Hematopoietic multipotent progenitor cell treated with erythropoietin and hydrocortisone succinate and interleukin-3 and kit ligand, for 17 days (in vitro differentiated cells): ENCODE results near the gene CCDC97.
A peak's percentile ranks its signal among the peaks of the same experiment; 100 is the strongest.
"Not testable (repeated sequence)": the region's sequence is repeated elsewhere in the genome, so short reads cannot be mapped to it uniquely, and the experiment has no call there.

ENCODE experiments used
- DNase-seq: peaks from one replicate; pipeline ENCODE4 v3.0.0-alpha.2; 2015; ENCODE audit warnings: low spot score

Gene CCDC97

DNA sequence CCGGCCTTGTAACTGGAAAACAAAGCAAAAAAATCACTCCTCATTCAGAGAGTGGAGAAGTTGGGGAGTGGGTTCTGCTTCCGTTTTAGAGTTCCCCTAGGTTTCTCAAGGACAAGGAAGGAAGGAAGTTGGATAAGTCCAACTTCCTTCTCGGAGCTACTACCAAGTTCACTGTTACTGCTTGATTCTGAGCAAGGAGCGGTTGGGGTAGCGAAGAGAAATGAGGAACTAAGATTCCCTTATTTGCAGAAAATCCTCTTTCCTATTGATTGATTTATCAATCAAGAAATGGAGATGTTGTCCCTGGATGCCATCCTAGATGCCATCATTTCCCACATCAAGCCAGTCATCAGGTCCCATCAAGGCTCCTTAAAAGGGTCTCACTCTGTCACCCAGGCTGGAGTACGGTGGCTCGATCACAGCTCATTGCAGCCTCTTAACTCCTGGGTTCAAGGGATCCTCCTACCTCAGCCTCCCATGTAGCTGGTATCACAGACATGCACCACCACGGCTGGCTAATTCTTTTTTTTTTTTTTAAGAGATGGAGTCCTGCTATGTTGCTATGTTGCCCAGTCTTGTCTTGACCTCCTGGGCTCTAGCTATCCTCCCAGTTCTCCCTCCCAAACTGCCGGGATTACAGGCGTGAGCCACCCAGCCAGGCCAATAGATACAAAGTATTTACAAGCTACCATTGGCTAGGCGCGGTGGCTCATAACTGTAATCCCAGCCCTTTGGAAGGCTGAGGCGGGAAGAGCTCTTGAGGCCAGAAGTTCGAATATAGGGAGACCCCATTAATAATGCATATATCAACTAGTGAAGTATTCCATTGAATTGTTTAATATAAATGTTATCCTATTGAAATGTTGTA is 54.8 kb downstream of the CCDC97 start:
- no peak for DNase-seq

DNA sequence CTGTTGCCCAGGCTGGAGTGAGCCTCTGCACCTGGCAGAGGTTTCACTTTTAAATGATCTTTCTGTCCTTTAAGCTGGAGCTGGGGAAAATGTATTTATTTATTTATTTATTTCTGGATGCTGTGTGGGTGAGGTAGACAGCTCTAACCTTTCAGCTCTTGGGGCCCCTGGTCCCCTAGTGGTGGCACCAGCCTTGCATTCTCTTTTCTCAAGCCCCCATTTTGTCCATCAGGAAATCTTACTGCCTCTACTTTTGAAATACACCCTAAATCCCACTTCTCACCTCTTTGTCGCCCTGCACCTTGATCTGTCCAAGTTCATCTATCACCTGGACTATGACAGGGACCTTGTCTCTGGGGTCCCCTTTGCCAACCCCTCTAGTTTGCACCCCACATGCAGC is 56.1 kb downstream of the CCDC97 start:
- DNase-seq: no peak

DNA sequence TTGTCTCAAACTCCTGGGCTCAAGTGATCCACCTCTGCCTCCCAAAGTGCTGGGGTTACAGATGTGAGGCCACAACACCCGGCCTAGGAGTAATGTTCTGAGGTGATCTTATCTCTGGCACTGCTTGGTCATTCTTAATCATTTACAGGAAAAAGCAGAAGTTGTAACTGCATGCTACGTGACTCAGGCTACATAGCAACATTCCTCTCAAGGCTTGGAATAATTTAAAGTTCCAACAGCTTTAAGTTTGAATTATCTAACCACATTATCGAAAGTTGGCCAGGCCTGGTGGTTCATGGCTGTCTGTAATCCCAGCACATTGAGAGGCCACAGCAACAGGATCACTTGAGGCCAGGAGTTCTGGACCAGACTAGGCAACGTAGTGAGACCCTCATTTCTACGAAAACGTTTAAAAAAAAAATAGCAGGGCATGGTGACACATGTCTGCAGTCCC is 57.9 kb downstream of the CCDC97 start:
- peak; percentile 56 for DNase-seq

DNA sequence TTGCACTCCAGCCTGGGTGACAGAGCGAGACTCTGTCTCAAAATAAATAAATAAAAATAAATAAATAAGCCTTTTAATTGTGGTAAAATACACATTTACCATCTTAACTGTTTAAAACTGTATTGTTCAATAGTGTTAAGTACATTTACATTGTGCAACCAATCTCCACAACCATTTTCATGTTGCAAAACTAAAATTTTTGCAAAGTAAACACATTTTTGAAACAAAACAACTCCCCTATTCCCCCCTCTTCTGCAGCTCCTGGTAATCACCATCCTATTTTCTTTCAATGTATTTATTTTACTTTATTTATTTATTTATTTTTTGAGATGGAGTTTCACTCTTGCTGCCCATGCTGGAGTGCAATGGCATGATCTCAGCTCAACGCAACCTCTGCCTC is 59.8 kb downstream of the CCDC97 start:
- no peak for DNase-seq

DNA sequence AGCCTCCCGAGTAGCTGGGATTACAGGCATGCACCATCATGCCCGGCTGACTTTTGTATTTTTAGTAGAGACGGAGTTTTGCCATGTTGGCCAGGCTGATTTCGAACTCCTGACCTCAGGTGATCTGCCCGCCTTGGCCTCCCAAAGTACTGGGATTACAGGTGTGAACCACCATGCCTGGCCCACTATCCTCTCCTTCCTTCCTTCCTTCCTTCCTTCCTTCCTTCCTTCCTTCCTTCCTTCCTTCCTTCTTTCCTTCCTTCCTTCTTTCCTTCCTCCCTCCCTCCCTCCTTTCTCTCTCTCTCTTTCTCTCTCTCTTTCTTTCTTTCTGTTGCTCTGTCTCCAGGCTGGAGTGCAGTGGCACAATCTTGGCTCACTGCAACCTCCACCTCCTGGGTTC is 61.1 kb downstream of the CCDC97 start:
- not testable (repeated sequence) for DNase-seq

DNA sequence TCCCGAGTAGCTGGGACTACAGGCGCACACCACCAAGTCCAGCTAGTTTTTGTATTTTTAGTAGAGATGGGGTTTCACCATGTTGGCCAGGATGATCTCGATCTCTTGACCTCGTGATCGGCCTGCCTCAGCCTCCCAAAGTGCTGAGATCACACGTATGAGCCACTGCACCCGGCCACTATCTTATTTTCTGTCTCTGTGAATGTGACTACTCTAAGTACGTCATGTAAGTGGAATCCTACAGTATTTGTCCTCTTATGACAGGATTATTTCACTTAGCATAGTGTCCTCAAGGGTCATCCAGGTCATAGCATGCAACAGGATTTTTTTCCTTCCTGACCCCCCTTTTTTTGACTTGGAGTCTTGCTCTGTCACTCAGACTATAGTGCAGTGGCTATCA is 61.6 kb downstream of the CCDC97 start:
- no peak for DNase-seq

DNA sequence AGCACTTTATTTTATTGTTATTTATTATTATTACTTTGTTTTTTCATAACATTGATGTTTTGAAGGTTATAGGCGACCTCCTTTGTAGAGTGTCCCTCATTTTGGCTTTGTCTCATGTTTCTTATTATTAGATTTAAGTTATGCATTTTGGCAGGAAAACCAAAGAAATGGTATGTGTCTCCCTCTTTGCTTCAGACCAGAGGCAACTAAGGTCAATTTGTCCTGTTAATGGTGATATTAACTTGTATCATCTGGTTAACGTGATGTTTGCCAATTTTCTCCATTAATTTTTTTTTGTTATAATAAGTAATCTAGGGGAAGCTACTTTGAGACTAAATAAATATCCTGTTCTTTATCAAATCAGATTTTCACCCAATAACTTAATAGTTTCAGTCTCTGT is 62.5 kb downstream of the CCDC97 start:
- no peak for DNase-seq

DNA sequence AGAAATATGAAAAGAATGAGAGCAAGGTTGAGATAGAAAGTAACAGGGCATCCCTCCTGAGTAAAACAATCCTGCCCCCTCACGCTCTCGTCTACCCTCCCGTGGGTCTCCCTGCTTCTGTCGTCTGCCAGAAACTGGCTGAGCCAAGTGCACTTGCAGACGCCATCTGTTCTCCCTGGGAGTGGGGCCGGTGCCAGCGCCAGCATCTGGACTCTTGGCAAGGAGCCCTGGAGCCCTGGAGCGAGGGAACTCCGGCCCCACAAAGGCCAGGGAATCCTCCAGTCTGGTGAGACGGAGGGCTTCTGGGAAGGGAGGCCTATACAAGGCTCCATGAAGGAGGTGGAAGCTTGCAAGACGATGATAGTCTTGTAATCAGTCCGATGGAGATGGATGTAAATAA is 64.0 kb downstream of the CCDC97 start:
- no peak for DNase-seq
